CD4-positive, alpha-beta T cell (primary cell): ENCODE measurements around the gene STAC. TPM values are rescaled to one million over a fixed set of nuclear protein-coding genes. Genes with fewer than 3 reads are reported as not detected.
"Not testable (repeated sequence)": the region's sequence is repeated elsewhere in the genome, so short reads cannot be mapped to it uniquely, and the experiment has no call there.

Experiments
- ATAC-seq: fragments of 200-7000 bp; cut with Tn5 transposase; one replicate; pipeline ENCODE4 v1.10.0; 2022; ENCODE audit warnings: mild to moderate bottlenecking; ENCODE audit not compliant: poor library complexity
- CTCF ChIA-PET: fragments of 350-600 bp; sonication (Branson Sonifier 250); formaldehyde crosslinking; loops from one replicate; lab custom pipeline; 2021; ENCODE audit warnings: antibody characterized with exemption, inconsistent platforms; lab: Charles Lee
- POLR2A ChIA-PET: fragments of 350-600 bp; sonication (Branson Sonifier 250); formaldehyde crosslinking; loops from one replicate; lab custom pipeline; 2021; ENCODE audit warnings: antibody characterized with exemption, inconsistent platforms; lab: Charles Lee
- DNase-seq, 14 experiments: peaks; one replicate each; pipeline ENCODE4 v3.0.0-alpha.2; 2013 to 2020; ENCODE audit warnings: mixed read lengths in 2 of 14
- H3K27ac ChIP-seq, 2 donors: one replicate each; pipeline versions ENCODE4 v1.5.1 to v1.7.0; 2013; ENCODE audit warnings: low read length in 2 of 2, low read depth in 1 of 2, mild to moderate bottlenecking in 1 of 2
- H3K27me3 ChIP-seq, 2 experiments: 1 replicate in 1 of 2; 2 replicates in 1 of 2; pipeline versions ENCODE4 v1.6.1 to v1.7.0; 2013; ENCODE audit warnings: low read length in 2 of 2, control low read depth in 1 of 2, mild to moderate bottlenecking in 1 of 2, moderate library complexity in 1 of 2; ENCODE audit not compliant: insufficient read depth in 2 of 2, control insufficient read depth in 1 of 2
- H3K36me3 ChIP-seq: one replicate; pipeline ENCODE4 v1.6.1; 2013; ENCODE audit warnings: low read length, control low read depth; ENCODE audit not compliant: insufficient read depth
- H3K4me1 ChIP-seq: one replicate; pipeline ENCODE4 v1.6.1; 2013; ENCODE audit warnings: low read length, control low read depth; ENCODE audit not compliant: insufficient read depth
- H3K4me3 ChIP-seq: one replicate; pipeline ENCODE4 v1.5.1; 2013; ENCODE audit warnings: mild to moderate bottlenecking, low read length, moderate library complexity
- H3K9me3 ChIP-seq, 2 experiments: 1 replicate in 1 of 2; 2 replicates in 1 of 2; pipeline versions ENCODE4 v1.6.1 to v1.7.0; 2013; ENCODE audit warnings: low read length in 2 of 2, mild to moderate bottlenecking in 2 of 2, control low read depth in 1 of 2, moderate library complexity in 1 of 2; ENCODE audit not compliant: control insufficient read depth in 1 of 2, insufficient read depth in 1 of 2
- H3K27ac Mint-ChIP-seq: one replicate; pipeline ENCODE4 v1.8.0; 2020; ENCODE audit warnings: mixed read lengths
- H3K27me3 Mint-ChIP-seq: one replicate; pipeline ENCODE4 v1.8.0; 2021; ENCODE audit warnings: mixed read lengths
- H3K36me3 Mint-ChIP-seq: one replicate; pipeline ENCODE4 v1.8.0; 2021; ENCODE audit warnings: low read depth, mixed read lengths
- H3K4me1 Mint-ChIP-seq: one replicate; pipeline ENCODE4 v1.8.0; 2021; ENCODE audit warnings: low read depth, mixed read lengths
- H3K4me3 Mint-ChIP-seq: one replicate; pipeline ENCODE4 v1.8.0; 2020; ENCODE audit warnings: mild to moderate bottlenecking, mixed read lengths
- H3K9me3 Mint-ChIP-seq: one replicate; pipeline ENCODE4 v1.8.0; 2020; ENCODE audit warnings: mixed read lengths
- CTCF ChIP-seq: fragments of 200-600 bp; IDR thresholded peaks from one replicate; pipeline ENCODE4 v1.8.0; 2022; ENCODE audit warnings: antibody characterized with exemption, mild to moderate bottlenecking
- intact Hi-C, 2 experiments: fragments of 100-400 bp; cut with DNase I in 1 of 2; cut with micrococcal nuclease in 1 of 2; formaldehyde crosslinking; loops; one replicate each; pipeline versions ENCODE4 v1.15.1 to v1.9.0; 2023 to 2025; cut with DNase I, micrococcal nuclease
- total RNA-seq, 174 experiments: library from RNA in 2 of 174; stranded (reverse) in 2 of 174; gene quantifications; one replicate each; pipeline ENCODE4 v1.2.3 and lab custom pipeline; 2021 to 2026

Gene STAC
- total RNA-seq, 2 experiments from 2014 or later, result not detected

DNA sequence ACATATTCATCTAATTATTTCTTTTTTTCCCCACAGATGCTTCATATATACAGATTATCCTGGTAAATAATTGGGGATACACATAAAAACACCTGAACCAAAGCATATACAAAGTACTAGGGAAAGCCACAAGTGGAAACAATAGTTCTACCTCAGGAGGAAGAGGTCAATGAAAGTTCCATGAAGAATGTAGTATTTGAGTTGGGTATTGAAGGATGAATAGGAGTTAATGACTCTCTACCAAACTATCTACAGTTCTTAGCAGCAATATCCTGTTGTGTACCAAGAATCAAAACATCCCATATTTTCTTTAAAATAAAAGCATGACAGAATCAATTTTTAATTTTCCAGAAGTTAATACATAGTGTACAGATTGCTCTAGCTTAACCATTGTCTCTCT, 78.9 kb downstream of the STAC start:
- TF ChIP-seq CTCF, result no peak
- H3K9me3 ChIP-seq, result no peaks in the 10 kb centered on the region
- Mint-ChIP-seq H3K4me3 (no peak overlapping the region), H3K27ac (no peak overlapping the region), H3K4me1 (no peaks in the 10 kb centered on the region), H3K9me3 (no peaks in the 10 kb centered on the region), H3K27me3 (no peaks in the 10 kb centered on the region), H3K36me3 (no peaks in the 10 kb centered on the region)
- no peaks in the 10 kb centered on the region for H3K36me3 ChIP-seq
- no peaks in the 10 kb centered on the region for H3K4me1 ChIP-seq
- H3K27ac ChIP-seq, result no peak overlapping the region
- no peaks in the 10 kb centered on the region for H3K27me3 ChIP-seq
- intact Hi-C loops, result no loop called here
- ChIA-PET CTCF (no interaction called here), POLR2A (no interaction called here)
- no peak overlapping the region for H3K4me3 ChIP-seq
- ATAC-seq (no peak), DNase-seq (no peak)

- TF ChIP-seq CTCF, result no peak
- no peak for DNase-seq
- no peaks in the 10 kb centered on the region for H3K36me3 ChIP-seq
- ChIA-PET POLR2A (no interaction called here), CTCF (no interaction called here)
- H3K27ac ChIP-seq, result no peak overlapping the region
- Mint-ChIP-seq H3K4me1 (no peaks in the 10 kb centered on the region), H3K4me3 (no peak overlapping the region), H3K36me3 (no peaks in the 10 kb centered on the region), H3K27ac (no peak overlapping the region), H3K27me3 (no peaks in the 10 kb centered on the region), H3K9me3 (peaks cover 8% of the 10 kb centered on the region)
- ATAC-seq, result no peak
- H3K4me1 ChIP-seq, result no peaks in the 10 kb centered on the region
- no peak overlapping the region for H3K4me3 ChIP-seq
- intact Hi-C loops, result no loop called here
- H3K27me3 ChIP-seq, result no peaks in the 10 kb centered on the region
- no peaks in the 10 kb centered on the region for H3K9me3 ChIP-seq
These were observed 81.3 kb downstream of the STAC start for GRCh38 chr3:36461597-36461996.

DNA sequence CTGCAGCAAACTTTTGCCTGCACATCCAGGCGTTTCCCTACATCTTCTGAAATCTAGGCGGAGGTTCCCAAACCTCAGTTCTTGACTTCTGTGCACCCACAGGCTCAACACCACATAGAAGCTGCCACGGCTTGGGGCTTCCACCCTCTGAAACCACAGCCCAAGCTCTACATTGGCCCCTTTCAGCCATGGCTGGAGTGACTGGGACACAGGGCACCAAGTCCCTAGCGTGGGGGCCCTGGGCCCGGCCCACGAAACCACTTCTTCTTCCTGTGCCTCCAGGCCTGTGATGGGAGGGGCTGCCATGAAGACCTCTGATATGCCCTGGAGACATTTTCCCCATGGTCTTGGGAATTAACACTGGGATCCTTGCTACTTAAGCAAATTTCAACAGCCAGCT, 91.7 kb downstream of the STAC start:
- H3K4me1 Mint-ChIP-seq, H3K4me3 Mint-ChIP-seq, H3K36me3 Mint-ChIP-seq, intact Hi-C loops, H3K27me3 Mint-ChIP-seq, CTCF ChIA-PET, H3K4me3 ChIP-seq, H3K9me3 Mint-ChIP-seq, H3K27me3 ChIP-seq, POLR2A ChIA-PET, H3K27ac ChIP-seq, H3K36me3 ChIP-seq, H3K9me3 ChIP-seq, H3K4me1 ChIP-seq, DNase-seq, H3K27ac Mint-ChIP-seq, ATAC-seq: not testable (repeated sequence)

GRCh38 chr3:36475558-36475957, 95.3 kb downstream of the STAC start:
- Histone ChIP-seq H3K27ac (no peak overlapping the region), H3K9me3 (peaks cover 0 to 7% of the 10 kb centered on the region in 2 experiments), H3K27me3 (no peaks in the 10 kb centered on the region), H3K4me1 (no peaks in the 10 kb centered on the region), H3K36me3 (no peaks in the 10 kb centered on the region), H3K4me3 (no peak overlapping the region)
- CTCF ChIA-PET, result no interaction called here
- no peak for TF ChIP-seq CTCF
- H3K9me3 Mint-ChIP-seq, result no peaks in the 10 kb centered on the region
- ATAC-seq (no peak), DNase-seq (no peak)
- peaks cover under 1% of the 10 kb centered on the region for H3K27me3 Mint-ChIP-seq
- no peaks in the 10 kb centered on the region for H3K36me3 Mint-ChIP-seq
- POLR2A ChIA-PET, result no interaction called here
- intact Hi-C loops, result no loop called here
- H3K4me1 Mint-ChIP-seq, result no peaks in the 10 kb centered on the region
- no peak overlapping the region for H3K4me3 Mint-ChIP-seq
- H3K27ac Mint-ChIP-seq, result no peak overlapping the region
